ENCODE results near the gene BEST1.

Gene BEST1

GRCh38 chr11:61950035-61950547 lies at the start of gene BEST1:
Gene BEST1 (plus strand): TSS chr11:61950351. CDS start chr11:61951807, 1,456 bp downstream.
- DNase-seq (ENCODE audit: low read depth in 2 of 2), result no peak

- no peak for DNase-seq (ENCODE audit: low read depth in 2 of 2)
Observed at GRCh38 chr11:61901397-61901796, 48.8 kb upstream of the BEST1 start.

DNA sequence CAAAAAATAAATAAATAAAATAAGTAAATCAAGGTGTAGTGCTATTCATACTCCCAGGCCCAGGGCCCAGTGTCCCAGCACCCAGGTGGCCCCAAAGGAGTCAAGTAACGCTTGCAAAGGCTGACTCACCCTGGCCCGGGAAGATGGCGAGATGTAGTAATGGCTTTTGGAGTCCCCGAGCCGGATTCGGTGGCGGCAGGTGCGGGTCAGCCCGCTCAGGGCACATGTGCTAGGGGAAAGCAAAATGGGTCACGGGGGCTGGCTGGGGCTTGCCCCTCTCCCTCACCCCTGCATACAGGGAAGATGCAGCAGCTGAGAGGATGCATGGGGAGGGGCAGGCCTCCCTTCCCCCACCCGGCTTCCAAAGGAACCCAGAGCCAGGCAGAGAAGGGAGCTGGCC lies 47.8 kb upstream of the BEST1 start:
- DNase-seq (ENCODE audit: low read depth in 2 of 2), result no peak

DNA sequence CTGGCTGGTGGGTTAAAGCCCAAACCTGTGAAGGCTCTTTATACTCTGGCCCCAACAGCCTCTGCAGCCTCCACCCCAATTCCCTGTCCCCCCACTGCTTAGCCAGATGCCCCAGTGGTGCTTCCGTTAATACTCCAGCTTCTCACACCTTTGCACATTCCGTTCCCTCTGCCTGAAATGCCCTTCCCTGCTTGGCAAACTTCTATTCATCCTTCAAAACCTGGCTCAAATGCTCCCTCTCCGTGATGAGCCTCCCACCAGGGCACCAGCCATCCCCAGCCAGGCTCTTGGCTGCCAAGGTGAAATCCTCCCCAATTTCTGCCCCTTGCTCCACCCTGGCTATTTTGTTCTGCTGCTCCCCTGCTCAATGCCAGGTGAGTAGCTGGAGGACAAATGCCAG lies 46.3 kb upstream of the BEST1 start:
- DNase-seq (ENCODE audit: low read depth in 2 of 2), result no peak

GRCh38 chr11:61904539-61905048 lies 45.6 kb upstream of the BEST1 start:
- no peak for DNase-seq (ENCODE audit: low read depth in 2 of 2)

GRCh38 chr11:61905067-61905696 lies 45.0 kb upstream of the BEST1 start:
- DNase-seq (ENCODE audit: low read depth in 2 of 2), result no peak

GRCh38 chr11:61905801-61906521 lies 44.2 kb upstream of the BEST1 start:
- no peak for DNase-seq (ENCODE audit: low read depth in 2 of 2)

- no peak for DNase-seq (ENCODE audit: low read depth in 2 of 2)
Observed at GRCh38 chr11:61906522-61906909, 43.6 kb upstream of the BEST1 start.

GRCh38 chr11:61907282-61907681 lies 42.9 kb upstream of the BEST1 start:
- DNase-seq (ENCODE audit: low read depth in 2 of 2), result no peak

- DNase-seq (ENCODE audit: low read depth in 2 of 2), result no peak
Observed at GRCh38 chr11:61907871-61908729, 42.1 kb upstream of the BEST1 start.

DNA sequence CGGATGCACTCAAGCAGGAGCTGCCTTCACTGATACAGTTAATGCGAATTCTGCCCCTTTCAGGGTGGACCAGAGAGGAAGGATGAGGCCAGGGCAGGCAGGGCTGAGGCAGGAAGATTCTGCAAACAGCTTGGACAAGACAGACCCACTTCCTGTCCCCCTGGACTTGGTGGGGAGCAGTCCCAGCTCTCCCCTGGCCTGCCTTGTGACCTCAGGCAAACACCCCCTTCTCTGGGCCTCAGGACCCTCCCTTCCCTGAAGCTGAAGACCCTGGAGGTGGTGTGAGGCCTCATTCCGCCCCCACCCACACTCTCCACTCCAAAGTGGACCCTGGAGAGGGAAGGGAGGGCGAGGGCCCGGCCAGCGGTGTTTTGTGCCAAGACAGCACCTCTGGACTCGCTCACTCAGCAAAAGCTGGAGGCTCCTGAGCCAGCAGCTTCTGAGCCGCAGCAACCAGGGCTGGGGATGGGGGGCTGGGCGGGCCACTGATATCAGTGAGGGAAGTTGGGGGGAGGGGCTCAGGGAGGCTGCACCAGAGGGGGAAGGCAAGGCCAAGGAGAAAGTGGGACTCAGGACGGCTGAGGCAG lies 41.3 kb upstream of the BEST1 start:
- DNase-seq (ENCODE audit: low read depth in 2 of 2), result no peak

DNA sequence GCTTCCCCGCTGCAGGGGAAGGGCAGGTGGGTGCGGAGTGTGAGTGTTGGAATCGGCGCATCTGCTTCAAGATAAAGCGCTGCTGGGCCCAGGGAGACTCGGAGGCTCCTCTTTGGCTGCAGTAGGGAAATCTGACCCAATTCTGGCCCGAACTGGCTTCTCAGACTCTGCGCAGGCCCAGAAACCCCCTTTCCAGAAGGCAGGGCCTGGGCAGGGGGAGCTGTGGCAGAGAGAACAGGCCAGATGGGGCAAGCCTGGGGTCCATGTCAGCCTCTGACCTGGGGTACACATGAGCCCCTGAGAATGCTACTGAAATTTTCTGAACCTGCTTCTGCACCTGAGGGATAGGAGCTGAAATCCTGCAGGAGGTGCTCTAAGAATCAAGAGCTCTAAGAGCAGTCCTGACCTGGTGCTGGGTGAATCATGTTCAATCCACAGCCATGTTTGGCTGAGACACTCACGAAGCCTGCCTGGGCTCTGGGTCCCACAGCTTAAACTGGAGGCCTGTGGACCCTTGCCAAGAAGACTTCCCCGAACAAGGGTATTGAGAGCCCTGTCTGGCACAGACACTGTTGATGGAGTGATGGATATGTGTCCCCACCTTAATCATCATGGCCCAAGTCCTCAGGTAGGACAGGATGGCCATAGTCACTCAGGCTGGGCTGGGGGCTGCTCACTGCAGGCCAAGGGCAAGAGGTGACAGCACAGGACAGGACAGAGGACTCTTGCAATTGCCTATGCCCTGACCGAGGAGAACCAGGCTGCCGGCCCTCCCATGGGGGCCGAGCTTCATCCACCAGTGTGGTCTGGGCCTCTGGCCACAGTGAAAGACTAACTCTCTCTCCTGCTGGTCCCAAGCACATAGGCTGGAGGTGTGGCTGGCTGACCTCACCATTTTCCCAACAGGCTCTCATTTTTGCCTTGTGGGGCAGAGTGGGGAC lies 39.7 kb upstream of the BEST1 start:
- no peak for DNase-seq (ENCODE audit: low read depth in 2 of 2)

- no peak for DNase-seq (ENCODE audit: low read depth in 2 of 2)
Observed at GRCh38 chr11:61911128-61911700, 38.9 kb upstream of the BEST1 start.

DNA sequence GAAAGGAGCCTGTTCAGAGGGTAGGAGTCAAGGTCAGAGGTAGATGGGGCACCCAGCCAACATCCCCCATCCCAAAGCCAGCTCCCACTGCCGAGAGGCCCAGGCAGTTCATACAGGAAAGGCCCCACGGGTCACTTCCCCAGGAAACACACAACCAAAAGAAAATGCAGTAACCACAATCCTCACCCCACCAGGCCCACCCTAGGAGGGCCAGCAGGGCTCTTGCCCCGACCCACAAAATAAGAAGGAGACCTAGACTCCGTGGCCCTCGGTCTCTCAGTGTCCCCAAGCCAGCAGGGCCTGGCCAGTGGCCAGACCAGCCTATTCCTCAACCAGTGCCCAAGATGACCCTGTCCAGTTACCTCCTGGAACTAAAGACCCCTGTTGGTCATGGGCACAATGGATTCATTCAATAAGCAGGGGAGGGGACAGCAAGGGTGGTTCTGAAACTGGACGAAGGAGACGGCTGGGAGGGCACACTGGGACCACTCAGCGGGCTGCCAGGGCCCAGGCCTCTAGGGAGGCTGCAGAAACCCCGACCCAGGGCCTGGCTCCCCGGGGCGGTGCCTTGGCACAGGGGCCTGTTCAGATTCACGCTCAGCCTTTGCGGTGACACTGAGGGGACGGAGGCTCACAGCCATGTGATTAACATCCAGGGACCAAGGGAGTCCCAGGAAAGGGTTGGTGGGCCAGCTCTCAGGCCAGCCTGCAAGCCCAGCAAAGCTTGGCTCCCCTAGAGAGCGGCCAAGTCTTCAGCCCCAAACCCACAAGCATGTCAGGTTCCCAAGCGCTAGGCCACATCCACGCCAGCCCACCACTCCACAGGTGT lies 38.2 kb upstream of the BEST1 start:
- no peak for DNase-seq (ENCODE audit: low read depth in 2 of 2)

DNA sequence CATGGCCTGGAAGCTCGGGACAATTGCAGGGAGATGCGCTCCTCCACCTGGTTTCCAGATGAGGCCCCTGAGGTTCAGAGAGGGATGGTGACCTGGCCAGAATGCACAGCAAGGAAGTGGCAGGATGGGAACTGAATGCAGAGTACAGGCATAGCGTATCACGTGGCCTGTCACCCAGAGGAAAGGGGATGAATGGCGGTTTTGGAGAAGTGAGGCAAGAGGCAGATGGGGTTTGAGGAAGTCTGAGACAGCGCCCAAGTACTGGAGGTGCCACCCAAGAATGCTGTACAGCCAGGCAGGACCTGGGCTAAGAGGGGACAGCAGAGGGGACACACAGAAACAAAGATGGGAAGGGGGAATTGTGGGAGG lies 37.6 kb upstream of the BEST1 start:
- no peak for DNase-seq (ENCODE audit: low read depth in 2 of 2)

- no peak for DNase-seq (ENCODE audit: low read depth in 2 of 2)
Observed at GRCh38 chr11:61912991-61913698, 37.0 kb upstream of the BEST1 start.

DNA sequence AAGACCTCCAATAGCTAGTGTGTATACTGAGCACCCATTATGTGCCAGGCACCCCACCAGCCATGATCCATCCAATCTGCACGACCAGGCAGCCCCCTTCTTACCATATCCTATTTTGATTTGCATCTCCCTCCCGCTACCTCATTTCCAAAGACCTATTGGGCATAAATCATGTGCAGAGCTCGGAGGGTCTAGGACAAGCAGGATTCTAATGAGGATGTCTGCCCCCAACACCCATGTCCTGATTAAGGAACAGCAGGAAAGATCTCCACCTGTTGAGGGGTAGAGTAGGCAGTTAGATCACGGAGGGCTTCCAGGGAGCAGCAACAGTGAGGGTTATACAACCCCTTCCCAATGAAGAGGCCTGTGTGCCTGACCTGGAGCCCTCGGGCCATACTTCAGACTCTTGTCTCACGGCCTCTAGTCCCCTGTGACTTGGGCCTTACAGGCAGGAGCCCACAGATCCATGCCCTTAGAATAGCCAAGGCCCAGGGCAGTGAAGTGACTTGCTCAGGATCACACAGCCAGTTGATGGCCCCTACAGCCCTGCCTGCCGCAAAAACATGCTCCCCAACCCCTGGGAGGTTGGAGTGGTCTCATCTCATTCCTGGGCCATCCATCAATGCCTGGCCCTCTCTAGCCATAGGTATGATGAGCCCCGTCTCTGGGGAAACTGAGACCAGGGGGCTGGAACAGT lies 36.3 kb upstream of the BEST1 start:
- DNase-seq (ENCODE audit: low read depth in 2 of 2), result no peak

- no peak for DNase-seq (ENCODE audit: low read depth in 2 of 2)
Observed at GRCh38 chr11:61914471-61915171, 35.5 kb upstream of the BEST1 start.

Measured in stimulated activated CD4-positive, alpha-beta T cell treated with anti-CD3 and anti-CD28 coated beads, Interleukin-15, amount 100 ng/mL, for 48 hours (primary cell).